T-helper 2 cell (primary cell): ENCODE data around the gene ST3GAL4.
"Not testable (repeated sequence)": the region's sequence is repeated elsewhere in the genome, so short reads cannot be mapped to it uniquely, and the experiment has no call there.

Experiments
- DNase-seq, 5 experiments: peaks; one replicate each; pipeline versions ENCODE4 v3.0.0 to v3.0.0-alpha.2; 2012 to 2022

The ST3GAL4 gene

DNA sequence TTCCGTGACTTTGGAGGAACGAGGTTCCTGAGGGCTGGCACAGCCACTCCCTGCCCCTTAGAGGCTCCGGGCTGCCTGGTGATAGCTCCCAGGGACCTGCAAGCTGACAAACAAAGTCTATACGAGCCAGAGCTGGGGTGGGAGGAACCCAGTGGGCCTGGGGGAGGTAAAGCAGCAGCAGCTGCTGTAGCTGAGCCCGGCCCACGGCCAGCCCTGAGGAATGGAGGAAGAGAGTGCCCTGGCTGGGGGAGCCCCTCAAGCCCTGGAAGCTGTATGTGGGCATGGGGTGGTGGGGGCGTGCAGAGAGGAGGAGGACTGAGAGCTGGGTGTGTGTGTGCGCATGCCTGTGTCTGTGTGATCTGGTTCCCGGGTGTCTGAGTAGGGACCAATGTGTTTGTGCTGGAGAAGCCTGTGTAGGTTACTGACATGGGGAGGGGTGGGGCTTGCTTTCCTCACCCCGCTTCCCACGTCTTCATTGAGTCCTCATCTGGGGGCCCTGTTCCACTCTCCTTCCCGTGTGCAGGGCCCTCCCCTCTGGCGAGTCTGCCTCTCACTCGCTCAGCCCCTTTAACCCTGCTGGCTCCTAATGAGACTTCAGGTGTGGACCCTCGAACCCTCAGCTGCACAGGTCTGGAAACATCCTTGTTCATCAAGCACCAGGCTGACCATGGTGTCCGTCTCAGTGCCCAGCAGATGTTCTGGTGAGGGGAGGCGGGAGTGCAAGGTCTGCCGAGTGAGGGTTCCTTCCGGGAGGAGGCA lies 10.8 kb downstream of the ST3GAL4 start:
- DNase-seq, result no peak

DNA sequence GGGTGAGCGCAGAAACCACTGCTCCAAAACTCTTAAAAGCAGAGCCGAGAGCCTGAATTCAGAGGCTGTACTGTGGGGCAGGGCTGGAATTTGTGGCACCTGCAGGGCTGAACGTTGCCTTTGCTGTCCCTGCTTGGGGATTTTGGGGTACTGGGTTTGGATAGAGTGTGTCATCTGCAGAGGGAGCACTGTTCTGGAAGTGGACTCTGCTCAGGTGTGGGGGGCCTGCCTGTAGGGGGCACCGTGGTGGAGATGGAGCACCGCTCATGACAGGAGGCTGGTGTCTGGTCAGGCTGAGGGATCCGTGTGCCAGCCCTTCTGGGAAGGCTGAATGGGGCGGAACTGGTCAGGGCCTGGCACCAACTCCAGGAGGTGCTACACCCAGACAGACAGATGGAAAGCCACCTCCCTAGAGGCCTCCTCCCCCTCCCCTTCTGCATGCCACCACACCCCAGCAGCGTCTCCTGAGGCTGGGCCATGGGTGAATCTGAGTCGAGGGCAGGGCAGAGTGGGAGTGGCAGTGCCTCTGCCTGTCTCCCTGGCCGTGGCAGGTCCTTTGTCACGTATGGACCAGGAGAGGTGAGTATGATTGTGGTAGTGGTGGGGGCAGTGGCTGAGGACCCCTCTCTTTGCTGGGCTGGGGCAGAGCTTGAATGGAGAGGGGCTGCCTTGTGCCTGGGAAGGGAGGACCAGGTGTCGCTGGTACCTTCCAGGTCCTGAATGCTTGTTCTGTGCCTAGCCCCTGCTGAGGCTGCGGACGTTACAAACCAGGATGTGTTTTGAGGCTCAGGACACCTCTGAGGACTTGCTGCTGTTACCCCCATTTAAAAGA lies 11.6 kb downstream of the ST3GAL4 start:
- not testable (repeated sequence) for DNase-seq

DNA sequence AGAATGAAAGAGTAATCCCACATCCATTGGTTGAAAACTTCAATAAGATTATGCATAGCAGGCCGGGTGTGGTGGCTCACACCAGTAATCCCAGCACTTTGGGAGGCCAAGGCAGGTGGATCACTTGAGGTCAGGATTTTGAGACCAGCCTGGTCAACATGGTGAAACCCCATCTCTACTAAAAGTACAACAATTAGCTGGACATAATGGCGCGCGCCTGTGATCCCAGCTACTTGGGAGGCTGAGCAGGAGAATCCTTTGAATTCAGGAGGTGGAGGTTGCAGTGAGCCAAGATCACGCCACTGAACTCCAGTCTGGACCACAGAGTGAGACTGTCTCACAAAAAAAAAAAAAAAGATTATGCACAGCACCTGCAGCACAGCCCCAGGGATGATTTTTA lies 12.3 kb downstream of the ST3GAL4 start:
- not testable (repeated sequence) for DNase-seq

GRCh38 chr11:126368336-126369119 lies 13.0 kb downstream of the ST3GAL4 start:
- DNase-seq, result peak in 1 of 5 experiments; percentile 22

DNA sequence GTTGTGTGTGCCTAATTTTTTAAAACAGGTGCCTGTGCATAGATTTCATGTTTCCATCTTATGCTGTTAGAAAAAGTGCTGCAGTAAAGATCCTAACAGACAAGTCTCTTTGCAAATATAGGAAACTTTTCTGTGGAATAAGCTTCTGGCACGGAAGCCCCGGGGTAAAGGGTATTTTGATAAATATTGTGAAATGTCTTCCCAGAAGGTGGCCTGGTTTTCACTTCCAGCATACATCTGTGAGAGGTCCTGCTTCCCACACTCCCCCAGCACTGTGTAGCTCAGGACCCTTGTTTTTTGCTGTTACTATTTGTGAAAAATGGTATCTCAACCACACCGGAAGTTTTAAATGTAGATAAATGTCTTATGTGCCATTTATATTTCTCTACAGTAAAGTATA lies 14.5 kb downstream of the ST3GAL4 start:
- no peak for DNase-seq

DNA sequence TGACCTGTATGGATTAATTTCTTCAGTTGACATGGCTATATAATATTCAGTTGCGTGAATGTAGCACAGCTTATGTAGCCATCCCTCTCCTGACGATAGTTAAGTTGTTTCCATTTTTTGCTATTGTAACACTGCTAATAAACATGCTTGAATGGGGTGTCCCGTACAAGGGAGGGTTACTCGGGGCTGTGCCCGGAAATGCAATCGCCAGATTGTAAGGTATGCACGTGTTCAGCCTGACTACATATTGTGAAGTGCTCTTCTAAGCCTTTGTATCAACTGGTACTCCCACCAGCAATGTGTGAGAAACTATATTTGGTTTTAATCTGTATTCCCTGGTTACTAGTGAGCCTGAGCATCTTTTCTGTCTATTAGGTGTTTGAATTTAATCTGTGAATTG lies 16.1 kb downstream of the ST3GAL4 start:
- DNase-seq, result no peak

DNA sequence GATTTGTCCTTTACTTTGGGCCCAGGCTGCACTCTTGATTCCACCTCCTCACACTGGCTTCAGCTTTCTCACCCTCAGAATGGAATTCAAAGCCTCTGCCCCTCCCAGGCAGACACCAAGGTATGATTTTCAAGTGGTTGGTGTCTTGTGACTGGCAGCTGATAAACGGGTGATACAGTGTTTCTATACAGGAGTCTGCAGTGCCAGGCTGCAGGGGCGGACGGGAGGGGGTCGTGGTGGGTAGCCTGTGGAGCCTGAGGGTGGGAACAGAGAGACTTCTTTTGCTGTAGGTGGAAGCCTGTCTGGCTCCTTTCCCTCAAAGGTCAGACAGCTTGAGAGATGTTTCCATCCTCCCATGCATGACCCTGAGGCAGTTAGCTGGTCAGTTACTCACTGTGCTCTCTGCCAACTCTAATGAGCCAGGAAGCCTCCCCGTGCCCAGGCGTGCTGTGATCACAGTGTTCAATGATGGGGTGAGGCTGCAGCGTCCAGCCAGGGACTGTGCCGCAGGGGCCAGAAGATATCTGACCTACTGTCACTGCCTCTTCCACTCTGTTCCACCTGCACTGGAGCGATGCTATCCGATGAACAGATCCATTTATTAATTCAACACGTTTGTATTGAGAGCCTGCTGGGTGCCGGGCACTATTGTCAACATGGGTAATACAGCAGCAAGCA lies 18.0 kb downstream of the ST3GAL4 start:
- DNase-seq, result not testable (repeated sequence)

DNA sequence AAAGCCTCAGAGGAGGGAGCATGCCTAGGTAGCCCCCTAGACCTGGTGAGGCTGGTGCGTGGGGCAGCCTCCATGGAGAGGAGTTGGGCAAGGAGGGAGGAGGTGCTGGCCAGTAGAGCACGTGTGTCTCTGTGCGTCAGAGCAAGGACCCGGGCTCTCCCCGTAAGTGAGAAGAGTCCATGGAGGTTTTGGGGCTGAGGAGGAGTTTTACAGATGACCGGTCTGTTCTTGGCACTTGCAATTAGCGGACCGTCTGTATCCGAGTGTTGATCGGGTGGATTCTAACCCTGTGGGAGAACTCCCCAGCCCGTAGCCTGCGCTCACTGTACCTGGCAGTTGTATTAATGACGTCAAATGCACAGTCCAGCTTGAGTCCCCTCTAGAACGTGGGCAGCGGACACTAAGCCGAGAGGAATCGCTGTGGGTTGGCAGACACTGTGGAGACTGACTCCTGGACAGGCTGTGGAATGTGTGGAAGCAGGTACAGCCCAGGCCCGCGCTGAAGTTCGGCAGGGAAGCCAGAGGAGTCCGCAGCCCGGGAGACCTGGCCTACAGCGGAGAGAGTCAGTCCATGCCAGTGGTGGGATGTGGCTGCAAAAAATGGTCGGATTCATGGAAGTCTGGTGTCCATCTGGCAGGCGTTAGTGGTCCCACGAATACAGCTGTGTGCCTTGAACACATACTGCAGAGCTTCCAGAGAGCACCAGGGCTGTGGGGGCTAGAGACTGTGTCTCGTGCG lies 19.2 kb downstream of the ST3GAL4 start:
- not testable (repeated sequence) for DNase-seq

DNA sequence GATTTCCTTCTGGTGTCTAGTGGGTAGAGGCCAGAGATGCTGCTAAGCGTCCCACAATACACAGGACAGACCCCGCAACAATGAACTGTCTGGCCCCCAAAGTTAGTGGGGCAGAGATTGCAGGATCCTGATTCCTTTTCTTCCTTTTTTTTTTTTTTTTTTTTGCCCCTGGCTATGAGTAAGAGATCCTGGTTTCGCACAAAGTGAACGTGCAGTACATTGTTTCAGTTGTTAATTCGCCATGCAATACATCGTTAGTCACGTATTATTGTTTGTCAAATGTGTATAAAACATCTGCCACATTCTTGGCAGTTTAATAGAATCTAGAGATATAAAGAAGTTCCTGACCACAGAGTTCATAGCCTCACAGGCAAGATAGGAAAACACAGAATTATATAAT lies 20.2 kb downstream of the ST3GAL4 start:
- DNase-seq, result no peak

- DNase-seq, result no peak
These were observed 23.3 kb downstream of the ST3GAL4 start for GRCh38 chr11:126378763-126379162.

GRCh38 chr11:126380909-126381308 lies 25.4 kb downstream of the ST3GAL4 start:
- DNase-seq, result no peak

DNA sequence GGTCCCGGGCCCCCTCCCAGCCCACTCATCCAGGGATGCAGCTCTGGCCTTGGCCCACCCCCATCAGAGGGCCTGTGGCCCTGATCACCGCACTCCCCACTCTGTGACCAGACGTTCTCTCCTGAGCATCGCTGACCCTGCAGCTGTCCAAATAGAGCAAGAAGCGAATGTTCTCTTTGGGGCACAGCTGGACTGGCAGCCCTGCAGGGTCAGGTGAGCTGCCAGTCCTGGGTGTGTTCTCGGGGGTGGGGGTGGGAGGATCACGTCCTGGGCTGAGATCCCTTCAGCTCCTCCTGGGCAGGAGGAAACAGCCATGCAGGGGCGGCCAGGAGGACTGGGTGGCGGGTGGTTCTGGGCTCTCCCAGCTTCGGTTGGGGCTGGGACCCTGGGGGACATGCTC lies 26.5 kb downstream of the ST3GAL4 start:
- not testable (repeated sequence) for DNase-seq

DNA sequence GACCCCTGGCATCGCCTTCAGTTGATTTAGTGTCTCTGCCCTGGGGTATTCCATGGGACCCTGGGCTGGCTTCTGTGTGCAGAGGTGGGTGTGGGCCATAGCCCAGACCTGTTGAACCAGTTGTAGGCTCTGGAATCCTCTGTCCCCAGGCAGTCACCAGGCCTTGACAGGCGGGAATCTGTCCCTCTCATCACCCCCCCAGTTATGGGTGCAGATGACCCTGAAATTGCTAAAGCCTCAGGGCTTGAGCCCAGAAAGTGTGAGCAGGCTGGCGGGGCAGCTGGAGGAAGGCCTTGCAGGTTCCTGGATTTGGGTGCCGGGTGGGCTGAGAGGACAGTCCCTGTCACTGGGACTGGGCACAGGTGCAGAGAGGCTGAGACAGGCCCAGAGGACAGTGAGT lies 27.2 kb downstream of the ST3GAL4 start:
- DNase-seq, result not testable (repeated sequence)

DNA sequence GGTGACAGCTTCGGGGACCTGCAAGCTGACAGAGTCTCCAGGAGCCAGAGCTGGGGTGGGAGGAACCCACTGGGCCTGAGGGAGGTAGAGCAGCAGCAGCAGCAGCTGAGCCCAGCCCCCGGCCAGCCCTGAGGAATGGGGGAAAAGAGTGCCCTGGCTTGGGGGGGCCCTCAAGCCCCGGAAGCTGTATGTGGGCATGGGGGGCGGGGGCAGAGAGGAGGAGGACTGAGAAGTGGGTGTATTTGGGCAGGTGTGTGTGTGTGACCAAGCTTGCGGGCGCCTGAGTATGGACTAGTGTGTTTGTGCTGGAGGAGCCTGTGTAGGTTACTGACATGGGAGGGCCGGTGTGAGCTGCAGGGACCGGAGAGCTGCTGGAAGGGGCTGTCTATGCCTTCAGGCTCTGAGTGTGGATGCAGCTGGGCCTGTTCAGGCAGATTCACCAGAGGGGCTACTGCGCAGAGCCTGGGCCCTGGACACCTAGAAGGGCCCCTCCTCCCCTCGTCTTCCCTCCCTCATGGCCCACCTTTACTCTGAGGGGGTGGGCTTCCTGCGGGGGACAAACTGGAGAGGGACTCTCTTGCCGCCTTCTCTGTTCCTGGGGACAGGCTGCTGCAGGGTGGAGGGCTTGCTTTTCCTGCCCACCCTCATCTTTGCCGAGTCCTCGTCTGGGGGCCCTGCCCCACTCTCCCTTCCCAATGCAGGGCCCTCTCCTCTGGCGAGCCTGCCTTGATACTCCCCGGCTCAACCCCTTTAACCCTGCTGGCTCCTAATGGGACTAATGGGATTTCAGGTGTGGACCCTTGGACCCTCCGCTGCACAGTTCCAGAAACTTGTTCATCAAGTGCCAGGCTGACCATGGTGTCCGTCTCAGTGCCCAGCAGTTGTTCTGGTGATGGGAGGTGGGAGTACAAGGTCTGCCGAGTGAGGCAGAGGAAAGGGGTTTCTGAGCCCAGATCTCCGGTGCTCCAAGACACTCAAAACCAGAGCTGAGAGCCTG lies 28.2 kb downstream of the ST3GAL4 start:
- DNase-seq, result no peak

DNA sequence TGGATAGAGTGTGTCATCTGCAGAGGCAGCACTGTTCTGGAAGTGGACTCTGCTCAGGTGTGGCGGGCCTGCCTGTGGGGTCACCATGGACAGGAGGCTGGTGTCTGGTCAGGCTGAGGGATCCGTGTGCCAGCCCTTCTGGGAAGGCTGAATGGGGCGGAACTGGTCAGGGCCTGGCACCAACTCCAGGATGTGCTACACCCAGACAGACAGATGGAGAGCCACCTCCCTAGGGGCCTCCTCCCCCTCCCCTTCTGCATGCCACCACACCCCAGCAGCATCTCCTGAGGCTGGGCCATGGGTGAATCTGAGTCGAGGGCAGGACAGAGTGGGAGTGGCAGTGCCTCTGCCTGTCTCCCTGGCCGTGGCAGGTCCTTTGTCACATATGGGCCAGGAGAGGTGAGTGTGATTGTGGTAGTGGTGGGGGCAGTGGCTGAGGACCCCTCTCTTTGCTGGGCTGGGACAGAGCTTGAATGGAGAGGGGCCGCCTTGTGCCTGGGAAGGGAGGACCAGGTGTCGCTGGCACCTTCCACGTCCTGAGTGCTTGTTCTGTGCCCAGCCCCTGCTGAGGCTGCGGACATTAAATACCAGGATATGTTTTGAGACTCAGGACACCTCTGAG lies 29.1 kb downstream of the ST3GAL4 start:
- DNase-seq, result no peak

DNA sequence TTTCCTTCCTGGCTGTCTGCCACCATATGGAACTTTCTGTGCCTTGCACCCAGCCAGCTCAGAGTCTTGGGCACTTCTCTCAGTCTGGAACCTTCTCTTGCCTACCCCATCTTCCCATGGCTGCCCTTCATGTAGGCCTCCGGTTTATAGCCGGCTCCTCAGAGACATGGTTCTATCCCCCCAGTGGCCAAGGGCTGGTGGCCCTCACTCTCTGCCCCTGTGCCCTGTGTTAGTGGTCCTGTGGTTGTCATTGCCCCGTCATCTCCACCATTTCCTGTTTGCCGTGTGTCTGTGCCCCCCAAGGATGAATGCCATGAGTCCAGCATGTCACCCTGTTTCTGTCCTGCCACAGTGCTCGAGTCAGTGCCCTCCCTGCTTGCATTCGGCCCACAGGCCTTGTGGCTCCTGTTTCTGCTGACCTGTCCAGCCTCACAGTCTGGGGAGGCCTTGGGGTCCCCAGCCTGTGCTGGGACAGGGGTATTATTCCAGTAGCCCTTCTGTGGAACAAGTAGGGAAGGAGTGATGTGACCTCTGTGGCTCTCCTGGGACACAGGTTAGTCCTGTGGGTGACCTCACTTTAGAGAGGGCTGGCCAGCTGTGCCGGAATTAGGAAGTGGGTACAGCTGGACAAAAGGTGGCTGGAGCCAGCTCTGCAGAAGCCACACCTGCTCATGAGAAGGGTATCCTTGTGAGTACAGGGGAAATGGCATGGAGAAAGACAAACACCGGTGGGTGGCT lies 30.7 kb downstream of the ST3GAL4 start:
- DNase-seq, result no peak

GRCh38 chr11:126386729-126387071 lies 31.2 kb downstream of the ST3GAL4 start:
- not testable (repeated sequence) for DNase-seq

DNA sequence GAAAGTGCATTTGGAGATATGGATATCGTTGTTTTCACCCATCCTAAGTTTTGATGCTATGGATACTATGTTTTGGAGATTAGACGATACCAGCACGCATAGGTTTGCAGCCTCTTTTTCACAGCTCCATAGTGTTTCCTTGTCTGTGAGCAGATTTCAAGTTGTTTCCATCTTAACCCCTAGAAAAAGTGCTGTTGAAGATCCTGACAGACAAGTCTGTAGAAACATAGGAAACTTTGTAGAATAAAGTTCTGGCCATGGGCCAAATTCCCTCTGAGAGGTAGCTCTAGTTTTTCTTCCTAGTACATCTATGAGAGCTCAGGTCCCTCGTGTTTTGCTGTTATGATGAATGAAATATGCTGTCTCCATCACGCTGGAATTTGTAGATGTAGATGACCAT lies 32.4 kb downstream of the ST3GAL4 start:
- no peak for DNase-seq

DNA sequence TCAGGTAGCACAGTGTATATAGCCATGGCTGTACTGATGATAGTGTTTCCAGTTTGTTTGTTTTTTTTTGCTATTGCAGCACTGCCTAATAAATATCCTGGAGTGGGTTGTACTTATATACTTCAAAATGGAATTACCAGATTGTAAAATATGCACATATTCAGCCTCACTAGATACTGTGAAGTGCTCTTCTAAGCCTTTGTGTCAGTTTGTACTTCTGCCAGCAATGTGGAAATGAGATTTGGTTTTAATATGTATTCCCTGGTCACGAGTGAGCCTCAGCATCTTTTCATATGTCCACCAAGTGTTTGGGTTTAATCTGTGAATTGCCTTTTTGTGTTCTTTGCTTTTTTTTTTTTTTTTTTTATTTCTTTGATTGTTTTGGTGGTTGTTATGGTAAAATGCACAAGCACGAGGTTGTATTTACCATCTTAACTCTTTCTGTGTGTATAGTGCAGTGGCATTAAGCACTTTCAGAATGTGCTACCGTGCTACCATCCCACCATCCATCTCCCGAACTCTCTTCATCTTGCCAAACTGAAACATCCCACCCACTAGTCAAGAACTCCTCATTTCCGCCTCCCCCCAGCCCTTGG lies 34.9 kb downstream of the ST3GAL4 start:
- DNase-seq, result no peak
